DND-41 (cell line): ENCODE data around the gene SCCPDH.

Source experiments
- ATAC-seq: fragments of 200-7000 bp; cut with Tn5 transposase; 3 replicates; pipeline ENCODE4 v1.9.1; 2021; ENCODE audit warnings: low read depth; ENCODE audit not compliant: insufficient read depth
- DNase-seq: peaks from one replicate; pipeline ENCODE4 v3.0.0-alpha.2; 2020
- H2AFZ ChIP-seq: 2 replicates; pipeline ENCODE4 v1.6.0; 2012; ENCODE audit warnings: low read depth, low read length
- H3K27ac ChIP-seq: 2 replicates; pipeline ENCODE4 v1.5.1; 2012; ENCODE audit warnings: low read length, inconsistent platforms
- H3K27me3 ChIP-seq: fragments of 200-600 bp; sonication (generic); 2 replicates; pipeline ENCODE4 v1.6.0; 2012; ENCODE audit warnings: low read length, mild to moderate bottlenecking, inconsistent platforms; ENCODE audit not compliant: insufficient read depth, poor library complexity
- H3K36me3 ChIP-seq: 2 replicates; pipeline ENCODE4 v1.5.1; 2012; ENCODE audit warnings: low read length, inconsistent platforms; ENCODE audit not compliant: insufficient read depth
- H3K4me1 ChIP-seq: 2 replicates; pipeline ENCODE4 v1.5.1; 2012; ENCODE audit warnings: mild to moderate bottlenecking, low read length; ENCODE audit not compliant: insufficient read depth
- H3K4me2 ChIP-seq: 2 replicates; pipeline ENCODE4 v1.6.0; 2012; ENCODE audit warnings: mild to moderate bottlenecking, moderate library complexity, low read length, inconsistent platforms; ENCODE audit not compliant: insufficient read depth
- H3K4me3 ChIP-seq, 2 experiments: fragments of 200-600 bp in 1 of 2; shearing (Covaris generic) in 1 of 2; 2 replicates each; pipeline ENCODE4 v1.5.1; 2012 to 2016; ENCODE audit warnings: inconsistent platforms in 2 of 2, low read length in 2 of 2, mild to moderate bottlenecking in 2 of 2, low read depth in 1 of 2, moderate library complexity in 1 of 2
- H3K79me2 ChIP-seq: 2 replicates; pipeline ENCODE4 v1.6.0; 2012; ENCODE audit warnings: low read length, inconsistent platforms; ENCODE audit not compliant: insufficient read depth
- H3K9ac ChIP-seq: 2 replicates; pipeline ENCODE4 v1.6.0; 2012; ENCODE audit warnings: low read depth, mild to moderate bottlenecking, inconsistent platforms, low read length, moderate library complexity
- H3K9me3 ChIP-seq: 2 replicates; pipeline ENCODE4 v1.5.1; 2012; ENCODE audit warnings: low read length, moderate library complexity, mild to moderate bottlenecking, inconsistent platforms; ENCODE audit not compliant: insufficient read depth, severe bottlenecking
- H4K20me1 ChIP-seq: 2 replicates; pipeline ENCODE4 v1.6.0; 2012; ENCODE audit warnings: low read length; ENCODE audit not compliant: insufficient read depth
- EZH2 ChIP-seq: IDR thresholded peaks from 3 replicates; pipeline ENCODE4 v1.6.1; 2012; ENCODE audit warnings: borderline replicate concordance, low read depth, mild to moderate bottlenecking, moderate library complexity, low read length, inconsistent platforms; ENCODE audit not compliant: severe bottlenecking
- TF ChIP-seq, protein P1 (sequence below): IDR thresholded peaks from 2 replicates; pipeline ENCODE4 v1.5.1; 2012; ENCODE audit warnings: borderline replicate concordance, low read length, moderate library complexity, mild to moderate bottlenecking; ENCODE audit not compliant: poor library complexity, severe bottlenecking; ENCODE audit errors: extremely low read depth

Gene SCCPDH

GRCh38 chr1:246695136-246695535, 29.1 kb upstream of the SCCPDH start:
- H3K4me1 ChIP-seq: peaks cover 14% of the 10 kb centered on the region
- no peak overlapping the region for H3K4me3 ChIP-seq
- no peaks in the 10 kb centered on the region for H3K27me3 ChIP-seq
- H2AFZ ChIP-seq: no peak overlapping the region
- H4K20me1 ChIP-seq: no peaks in the 10 kb centered on the region
- H3K36me3 ChIP-seq: no peaks in the 10 kb centered on the region
- no peaks in the 10 kb centered on the region for H3K79me2 ChIP-seq
- ATAC-seq (no peak), DNase-seq (no peak)
- no peak overlapping the region for H3K9ac ChIP-seq
- no peak overlapping the region for H3K27ac ChIP-seq
- no peaks in the 10 kb centered on the region for H3K9me3 ChIP-seq
- H3K4me2 ChIP-seq: no peak overlapping the region
- TF ChIP-seq, protein P1, sequence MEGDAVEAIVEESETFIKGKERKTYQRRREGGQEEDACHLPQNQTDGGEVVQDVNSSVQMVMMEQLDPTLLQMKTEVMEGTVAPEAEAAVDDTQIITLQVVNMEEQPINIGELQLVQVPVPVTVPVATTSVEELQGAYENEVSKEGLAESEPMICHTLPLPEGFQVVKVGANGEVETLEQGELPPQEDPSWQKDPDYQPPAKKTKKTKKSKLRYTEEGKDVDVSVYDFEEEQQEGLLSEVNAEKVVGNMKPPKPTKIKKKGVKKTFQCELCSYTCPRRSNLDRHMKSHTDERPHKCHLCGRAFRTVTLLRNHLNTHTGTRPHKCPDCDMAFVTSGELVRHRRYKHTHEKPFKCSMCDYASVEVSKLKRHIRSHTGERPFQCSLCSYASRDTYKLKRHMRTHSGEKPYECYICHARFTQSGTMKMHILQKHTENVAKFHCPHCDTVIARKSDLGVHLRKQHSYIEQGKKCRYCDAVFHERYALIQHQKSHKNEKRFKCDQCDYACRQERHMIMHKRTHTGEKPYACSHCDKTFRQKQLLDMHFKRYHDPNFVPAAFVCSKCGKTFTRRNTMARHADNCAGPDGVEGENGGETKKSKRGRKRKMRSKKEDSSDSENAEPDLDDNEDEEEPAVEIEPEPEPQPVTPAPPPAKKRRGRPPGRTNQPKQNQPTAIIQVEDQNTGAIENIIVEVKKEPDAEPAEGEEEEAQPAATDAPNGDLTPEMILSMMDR: no peak
- TF ChIP-seq EZH2: no peak

DNA sequence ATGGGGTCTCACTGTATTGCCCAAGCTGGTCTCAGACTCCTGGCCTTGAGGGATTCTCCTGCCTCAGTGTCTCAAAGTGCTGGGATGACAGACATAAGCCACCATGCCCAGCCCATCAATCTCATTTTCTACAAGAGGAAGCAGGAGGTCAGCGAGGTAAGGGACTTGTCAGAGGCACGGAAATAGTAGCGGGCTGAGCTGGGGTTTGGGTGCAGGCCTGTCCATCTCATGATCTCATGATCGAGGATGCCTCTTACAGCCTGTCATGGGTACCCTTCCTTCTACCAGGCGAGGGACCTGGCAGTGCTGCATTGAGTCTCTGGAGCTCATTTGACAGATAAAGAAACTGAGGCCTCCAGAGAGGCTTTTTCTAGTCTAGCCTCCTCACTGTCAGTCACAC, 28.5 kb upstream of the SCCPDH start:
- no peak for ATAC-seq
- no peak overlapping the region for H3K27ac ChIP-seq
- no peak overlapping the region for H3K4me3 ChIP-seq
- H3K36me3 ChIP-seq: no peaks in the 10 kb centered on the region
- H3K4me2 ChIP-seq: no peak overlapping the region
- no peaks in the 10 kb centered on the region for H3K79me2 ChIP-seq
- DNase-seq: no peak
- H3K4me1 ChIP-seq: peaks cover 14% of the 10 kb centered on the region
- H3K27me3 ChIP-seq: no peaks in the 10 kb centered on the region
- TF ChIP-seq, protein P1: no peak
- no peaks in the 10 kb centered on the region for H3K9me3 ChIP-seq
- H4K20me1 ChIP-seq: no peaks in the 10 kb centered on the region
- H2AFZ ChIP-seq: no peak overlapping the region
- H3K9ac ChIP-seq: no peak overlapping the region

GRCh38 chr1:246698466-246699094, 25.6 kb upstream of the SCCPDH start:
- ATAC-seq (0 out of 3 replicates have a peak, but pooled peaks have one; percentile 2), DNase-seq (no peak)
- no peak for TF ChIP-seq EZH2
- TF ChIP-seq, protein P1: no peak
- H3K9me3 ChIP-seq: no peaks in the 10 kb centered on the region
- no peaks in the 10 kb centered on the region for H4K20me1 ChIP-seq
- no peaks in the 10 kb centered on the region for H3K36me3 ChIP-seq
- peak overlapping the region; percentile 75 for H3K27ac ChIP-seq
- peak overlapping the region in 1 of 2 experiments; percentile 36; a peak in 2 of 4 replicates for H3K4me3 ChIP-seq
- H3K4me1 ChIP-seq: peaks cover 21% of the 10 kb centered on the region
- H3K4me2 ChIP-seq: peak overlapping the region; percentile 67
- H3K9ac ChIP-seq: peak overlapping the region; percentile 47
- H2AFZ ChIP-seq: peak overlapping the region; percentile 68
- no peaks in the 10 kb centered on the region for H3K27me3 ChIP-seq
- no peaks in the 10 kb centered on the region for H3K79me2 ChIP-seq
